HG03060 (cell line): ENCODE data around the gene PIGH.

Experiments
- ATAC-seq: cut with Tn5 transposase; IDR thresholded peaks from one replicate; pipeline ENCODE4 v1.9.1; 2021; ENCODE audit warnings: low read depth, moderate number of reproducible peaks; ENCODE audit not compliant: unreplicated experiment

PIGH gene

GRCh38 chr14:67576216-67576955 is 23.7 kb downstream of the PIGH start:
- ATAC-seq, result no peak

GRCh38 chr14:67575684-67576083 is 24.4 kb downstream of the PIGH start:
- no peak for ATAC-seq

GRCh38 chr14:67574806-67575205 is 25.3 kb downstream of the PIGH start:
- ATAC-seq, result no peak

- ATAC-seq, result no peak
Observed at GRCh38 chr14:67574156-67574555, 25.9 kb downstream of the PIGH start.

GRCh38 chr14:67573228-67574010 is 26.6 kb downstream of the PIGH start:
- ATAC-seq, result no peak

- no peak for ATAC-seq
Observed at GRCh38 chr14:67572608-67573007, 27.5 kb downstream of the PIGH start.

- ATAC-seq, result no peak
Observed at GRCh38 chr14:67571991-67572323, 28.1 kb downstream of the PIGH start.

- ATAC-seq, result no peak
Observed at GRCh38 chr14:67571275-67571990, 28.6 kb downstream of the PIGH start.

- ATAC-seq, result no peak
Observed at GRCh38 chr14:67570453-67570852, 29.6 kb downstream of the PIGH start.

- ATAC-seq, result no peak
Observed at GRCh38 chr14:67569651-67570290, 30.3 kb downstream of the PIGH start.

- ATAC-seq, result no peak
Observed at GRCh38 chr14:67569011-67569650, 30.9 kb downstream of the PIGH start.

GRCh38 chr14:67567654-67568053 is 32.4 kb downstream of the PIGH start:
- no peak for ATAC-seq

- no peak for ATAC-seq
Observed at GRCh38 chr14:67566908-67567307, 33.2 kb downstream of the PIGH start.

- ATAC-seq, result no peak
Observed at GRCh38 chr14:67564236-67564635, 35.8 kb downstream of the PIGH start.

GRCh38 chr14:67562776-67563150 is 37.3 kb downstream of the PIGH start:
- no peak for ATAC-seq

- ATAC-seq, result no peak
Observed at GRCh38 chr14:67562025-67562775, 37.9 kb downstream of the PIGH start.

- no peak for ATAC-seq
Observed at GRCh38 chr14:67559639-67560038, 40.4 kb downstream of the PIGH start.

GRCh38 chr14:67557656-67558055 is 42.4 kb downstream of the PIGH start:
- ATAC-seq, result no peak

GRCh38 chr14:67557118-67557517 is 43.0 kb downstream of the PIGH start:
- no peak for ATAC-seq

- no peak for ATAC-seq
Observed at GRCh38 chr14:67556671-67557070, 43.4 kb downstream of the PIGH start.
